Stomach (tissue), 9 donors: ENCODE measurements around the gene MYLK3. TPM values are rescaled to one million over a fixed set of nuclear protein-coding genes. Genes with fewer than 3 reads are reported as not detected.

Experiments used
- DNase-seq, 2 donors: peaks; one replicate each; pipeline versions ENCODE4 v3.0.0 to v3.0.0-alpha.2; 2013 to 2019
- H3K27ac ChIP-seq, 5 donors: fragments of 200-600 bp in 4 of 5; sonication (generic) in 4 of 5; one replicate each; pipeline ENCODE4 v1.5.1; 2013 to 2019; ENCODE audit warnings: mild to moderate bottlenecking in 1 of 5, moderate library complexity in 1 of 5
- H3K27me3 ChIP-seq, 3 donors: fragments of 200-600 bp; sonication (generic); one replicate each; pipeline ENCODE4 v1.5.1; 2017 to 2019; ENCODE audit warnings: mixed run types in 1 of 3
- H3K36me3 ChIP-seq, 4 donors: fragments of 200-600 bp; sonication (generic); 1 replicate in 3 of 4; 2 replicates in 1 of 4; pipeline ENCODE4 v1.5.1; 2016 to 2019
- H3K4me1 ChIP-seq, 4 donors: fragments of 200-600 bp; sonication (generic); one replicate each; pipeline ENCODE4 v1.5.1; 2016 to 2019
- H3K4me3 ChIP-seq, 4 donors: fragments of 200-600 bp; sonication (generic) in 3 of 4; one replicate each; pipeline ENCODE4 v1.5.1; 2016 to 2019; ENCODE audit warnings: mild to moderate bottlenecking in 1 of 4
- H3K9me3 ChIP-seq, 4 donors: fragments of 200-600 bp; sonication (generic); one replicate each; pipeline ENCODE4 v1.5.1; 2016 to 2019
- CTCF ChIP-seq, 7 experiments: fragments of 450-650 bp in 4 of 7; fragments of 200-600 bp in 3 of 7; sonication (generic) in 3 of 7; IDR thresholded peaks; one replicate each; pipeline ENCODE4 v1.5.1; 2016 to 2019; ENCODE audit warnings: antibody characterized with exemption in 7 of 7, control low read depth in 2 of 7, mild to moderate bottlenecking in 1 of 7
- EP300 ChIP-seq: sonication (generic); formaldehyde crosslinking; IDR thresholded peaks from one replicate; pipeline ENCODE4 v1.6.1; 2017; ENCODE audit warnings: antibody characterized with exemption
- POLR2A ChIP-seq, 4 donors: fragments of 450-650 bp; IDR thresholded peaks; one replicate each; pipeline ENCODE4 v1.6.1; 2016; ENCODE audit warnings: antibody characterized with exemption in 4 of 4, control low read depth in 2 of 4, mild to moderate bottlenecking in 1 of 4, moderate library complexity in 1 of 4
- POLR2AphosphoS5 ChIP-seq, 3 donors: sonication (generic); formaldehyde crosslinking; IDR thresholded peaks; one replicate each; pipeline ENCODE4 v1.6.1; 2016; ENCODE audit warnings: antibody characterized with exemption in 3 of 3
- WGBS, 5 donors: extraction: QIAGEN DNeasy Blood & Tissue Kit in 3 of 5; methylation state at CpG; one replicate each; pipeline versions ENCODE4 v1.1.5 to v1.1.7; 2013 to 2018; 5-methylcytosine and 5-hydroxymethylcytosine counted together
- intact Hi-C: fragments of 100-400 bp; cut with DNase I; formaldehyde crosslinking; loops from one replicate; pipeline ENCODE4 v1.15.1; 2023; ENCODE audit warnings: low total_unique reads
- polyA plus RNA-seq, 3 donors: library from polyadenylated mRNA; stranded (reverse); fragments of 200-250 nt; gene quantifications; one replicate each; pipeline ENCODE4 v1.2.3, GENCODE V29; 2013
- total RNA-seq, 5 donors: library from RNA; depleted of rRNA; stranded (reverse); fragments of >200 nt; gene quantifications; one replicate each; pipeline versions ENCODE4 v1.1.0 to v1.2.3, GENCODE V29; 2014 to 2016
- donor health status: healthy with polysubstance abuse.
- donor health status: Bipolar disorder and iron deficiency.
- donor health status: healthy.

Gene MYLK3
- total and polyA plus RNA-seq, 8 donors = 0.05 to 0.46 (median 0.12) TPM; not detected in 4

GRCh38 chr16:46775214-46775613, 27.1 kb upstream of the MYLK3 start:
- Histone ChIP-seq H3K27ac (no peak overlapping the region), H3K4me3 (no peak overlapping the region), H3K9me3 (no peaks in the 10 kb centered on the region), H3K27me3 (no peaks in the 10 kb centered on the region), H3K36me3 (no peaks in the 10 kb centered on the region), H3K4me1 (no peaks in the 10 kb centered on the region)
- DNase-seq = no peak
- intact Hi-C loops = no loop called here
- WGBS, 5 donors = 85 to 95% (median 92%) methylated on average over 4 of the region's 4 CpGs
- no peak for TF ChIP-seq POLR2A (IDR thresholded peaks at IDR 0.05)
- TF ChIP-seq EP300 = no peak
- no peak for TF ChIP-seq CTCF (IDR thresholded peaks at IDR 0.05)
- TF ChIP-seq POLR2AphosphoS5 (IDR thresholded peaks at IDR 0.05) = no peak

DNA sequence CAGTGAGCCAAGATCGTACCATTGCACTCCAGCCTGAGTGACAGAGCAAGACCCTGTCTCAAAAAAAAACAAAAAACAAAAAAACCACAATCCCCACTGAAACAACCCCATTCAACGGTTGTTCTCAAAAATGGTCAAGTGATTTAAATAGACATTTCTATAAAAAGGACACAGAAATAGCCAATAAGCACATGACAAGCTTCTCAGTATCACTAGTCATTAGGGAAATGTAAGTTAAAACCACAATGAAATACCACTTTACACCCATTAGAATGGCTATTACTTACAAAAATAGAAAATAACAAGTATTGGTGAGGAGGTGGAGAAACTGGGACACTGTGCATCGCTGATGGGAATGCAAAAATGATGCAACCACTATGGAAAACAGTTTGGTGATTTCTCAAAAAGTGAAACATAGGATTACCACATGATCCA, 26.6 kb upstream of the MYLK3 start:
- intact Hi-C loops = no loop called here
- 71 to 85% (median 84%) methylated on average over 3 of the region's 3 CpGs for WGBS, 5 donors
- Histone ChIP-seq H3K4me3 (no peak overlapping the region), H3K9me3 (no peaks in the 10 kb centered on the region), H3K27me3 (no peaks in the 10 kb centered on the region), H3K4me1 (no peaks in the 10 kb centered on the region), H3K36me3 (no peaks in the 10 kb centered on the region), H3K27ac (no peak overlapping the region)
- TF ChIP-seq POLR2AphosphoS5 (IDR thresholded peaks at IDR 0.05) = no peak
- no peak for TF ChIP-seq EP300
- TF ChIP-seq POLR2A (IDR thresholded peaks at IDR 0.05) = no peak
- TF ChIP-seq CTCF (IDR thresholded peaks at IDR 0.05) = no peak
- no peak for DNase-seq

GRCh38 chr16:46772463-46772862, 24.3 kb upstream of the MYLK3 start:
- TF ChIP-seq CTCF (IDR thresholded peaks at IDR 0.05) = no peak
- no peak for TF ChIP-seq EP300
- TF ChIP-seq POLR2AphosphoS5 (IDR thresholded peaks at IDR 0.05) = no peak
- no peak for TF ChIP-seq POLR2A (IDR thresholded peaks at IDR 0.05)
- Histone ChIP-seq H3K9me3 (no peaks in the 10 kb centered on the region), H3K27me3 (no peaks in the 10 kb centered on the region), H3K27ac (no peak overlapping the region), H3K4me3 (no peak overlapping the region), H3K4me1 (no peaks in the 10 kb centered on the region), H3K36me3 (no peaks in the 10 kb centered on the region)
- intact Hi-C loops = no loop called here
- WGBS, 5 donors = 84 to 93% (median 91%) methylated on average over 4 of the region's 4 CpGs
- DNase-seq = no peak

GRCh38 chr16:46768809-46769208, 20.7 kb upstream of the MYLK3 start:
- no peak for DNase-seq
- H3K4me1 ChIP-seq = no peaks in the 10 kb centered on the region
- TF ChIP-seq EP300 (no peak), CTCF (IDR thresholded peaks at IDR 0.05) (no peak), POLR2AphosphoS5 (IDR thresholded peaks at IDR 0.05) (no peak)
- no peaks in the 10 kb centered on the region for H3K36me3 ChIP-seq
- no peaks in the 10 kb centered on the region for H3K27me3 ChIP-seq
- H3K27ac ChIP-seq = no peak overlapping the region
- intact Hi-C loops = no loop called here
- H3K4me3 ChIP-seq = no peak overlapping the region
- H3K9me3 ChIP-seq = no peaks in the 10 kb centered on the region
- 68 to 82% (median 73%) methylated on average over 8 of the region's 8 CpGs for WGBS, 5 donors
